Hematopoietic multipotent progenitor cell treated with erythropoietin and hydrocortisone succinate and interleukin-3 and kit ligand, for 15 days (in vitro differentiated cells): ENCODE results near the gene ARMC8.

ENCODE experiments used
- DNase-seq: peaks from one replicate; pipeline ENCODE4 v3.0.0-alpha.2; 2015; ENCODE audit warnings: low spot score

Gene ARMC8

DNA sequence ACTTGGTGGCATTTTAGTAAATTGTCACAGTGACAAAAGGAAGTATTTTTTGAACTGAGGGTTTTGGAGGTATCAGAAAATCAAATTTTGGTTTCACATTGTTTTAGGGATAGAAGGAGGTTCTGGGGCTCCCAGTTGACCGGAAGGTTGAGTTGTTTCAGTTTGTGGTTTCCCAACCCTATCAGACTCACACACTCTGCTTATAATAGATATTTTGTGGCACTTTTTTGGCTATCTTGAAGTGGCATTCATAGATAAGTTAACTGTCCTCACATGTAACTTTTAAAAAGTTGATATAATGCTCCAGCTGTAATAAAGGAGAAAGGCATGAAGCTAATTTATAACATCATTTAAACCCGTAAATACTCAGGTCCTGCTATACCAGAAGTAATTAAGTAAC lies 12.8 kb downstream of the ARMC8 start:
- DNase-seq = peak; percentile 67

DNA sequence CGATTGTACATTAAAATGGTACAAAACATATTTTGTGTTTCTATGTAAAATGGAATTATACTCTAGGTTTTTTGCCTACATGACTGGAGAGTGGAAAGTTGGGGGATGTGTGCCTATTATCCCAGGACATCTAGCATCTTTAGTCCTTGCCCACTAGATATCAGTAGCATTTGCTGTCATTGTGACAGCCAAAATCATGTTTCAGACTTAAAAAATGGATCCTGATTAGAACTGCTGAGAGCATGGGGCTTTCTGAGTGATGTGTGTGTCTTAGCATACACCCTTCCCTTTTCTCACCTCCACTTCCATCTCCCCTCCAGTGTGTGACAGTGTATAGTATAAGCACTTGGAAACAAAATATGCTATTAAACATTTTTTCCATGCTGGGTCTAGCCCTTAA lies 13.3 kb downstream of the ARMC8 start:
- peak; percentile 23 for DNase-seq

DNA sequence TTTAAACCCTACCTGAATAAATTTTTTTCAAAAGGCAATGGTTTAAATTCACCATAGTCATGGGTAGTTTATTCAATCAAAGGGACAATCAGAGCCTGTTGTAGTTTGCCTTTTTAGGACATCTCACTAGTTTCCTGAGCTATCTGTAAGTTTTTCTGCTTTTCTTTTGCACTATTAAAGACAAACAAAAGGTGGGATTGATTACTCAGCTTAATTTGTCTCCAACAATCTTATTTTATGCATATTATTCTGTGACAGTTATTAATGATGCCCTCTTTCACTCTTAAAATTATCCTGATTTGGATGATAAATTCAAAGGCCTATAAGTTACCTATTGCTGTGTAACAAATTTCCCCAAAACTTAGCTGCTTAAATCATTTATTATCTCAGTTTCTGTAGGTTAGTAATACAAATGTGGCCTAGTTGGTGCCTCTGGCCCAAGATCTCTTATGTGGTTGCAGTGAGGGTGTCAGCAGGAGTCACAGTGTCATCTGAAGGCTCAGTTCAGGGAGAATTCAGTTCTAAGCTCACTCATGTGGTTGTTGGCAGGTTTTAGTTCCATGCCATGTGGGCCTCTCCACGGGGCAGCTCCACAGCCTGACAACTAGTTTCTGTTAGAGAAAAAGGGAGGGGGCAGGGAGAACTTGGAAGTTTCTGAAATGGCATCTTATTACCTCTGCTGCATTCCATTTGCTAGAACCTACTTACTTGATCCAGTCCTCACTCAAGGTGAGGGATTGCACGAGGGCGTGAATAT lies 16.0 kb downstream of the ARMC8 start:
- DNase-seq = no peak

DNA sequence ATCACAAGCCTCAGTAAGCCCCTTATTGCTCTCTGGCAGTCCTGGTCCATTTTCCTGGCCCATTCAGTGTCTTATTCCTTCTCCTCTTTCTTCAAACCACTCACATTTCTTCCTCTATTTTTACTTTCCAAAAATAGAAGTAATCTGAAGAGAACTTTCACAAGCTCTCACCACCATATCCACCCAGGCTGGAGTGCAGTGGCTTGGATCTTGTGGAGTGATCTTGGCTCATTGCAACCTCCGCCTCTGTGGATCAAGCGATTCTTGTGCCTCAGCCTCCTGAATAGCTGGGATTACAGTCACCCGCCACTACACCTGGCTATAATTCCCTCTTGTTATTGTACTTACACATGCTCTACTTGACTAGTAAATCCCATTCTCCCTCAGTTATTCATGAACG lies 16.8 kb downstream of the ARMC8 start:
- DNase-seq = no peak

DNA sequence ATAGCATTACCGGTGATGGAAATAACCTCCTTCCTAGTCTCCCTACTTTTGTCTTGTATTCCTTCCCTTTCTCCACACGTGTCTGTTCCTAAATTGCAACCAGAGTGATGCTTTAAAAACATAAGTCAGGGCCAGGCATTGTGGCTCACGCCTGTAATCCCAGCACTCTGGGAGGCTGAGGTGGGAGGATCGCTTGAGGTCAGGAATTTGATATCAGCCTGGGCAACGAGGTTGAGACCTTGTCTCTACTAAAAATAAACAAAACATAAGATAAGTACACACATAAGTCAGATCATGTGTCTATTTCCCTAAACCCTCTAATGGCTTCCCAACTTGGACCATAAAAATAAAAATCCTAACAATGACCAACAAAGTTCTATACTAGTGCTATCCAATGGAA lies 18.4 kb downstream of the ARMC8 start:
- DNase-seq = no peak

DNA sequence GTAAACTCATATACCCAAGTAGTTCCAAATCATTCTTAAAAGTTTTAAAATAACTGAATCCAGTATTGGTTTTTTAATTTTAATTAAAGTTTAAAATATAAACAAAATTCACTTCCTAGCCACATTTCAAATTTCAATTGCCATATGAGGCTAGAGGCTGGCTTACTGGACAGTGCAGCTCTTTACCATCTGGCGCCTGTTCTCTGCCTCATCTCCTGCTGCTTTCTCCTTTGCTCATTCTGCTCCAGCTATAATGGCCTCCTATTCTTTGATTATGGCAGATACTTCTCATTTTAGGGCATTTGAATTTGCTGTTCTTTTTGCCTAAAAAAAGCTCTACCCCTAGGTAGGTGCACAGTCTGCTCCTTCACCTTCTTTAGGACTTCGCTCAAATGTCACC lies 19.1 kb downstream of the ARMC8 start:
- no peak for DNase-seq

DNA sequence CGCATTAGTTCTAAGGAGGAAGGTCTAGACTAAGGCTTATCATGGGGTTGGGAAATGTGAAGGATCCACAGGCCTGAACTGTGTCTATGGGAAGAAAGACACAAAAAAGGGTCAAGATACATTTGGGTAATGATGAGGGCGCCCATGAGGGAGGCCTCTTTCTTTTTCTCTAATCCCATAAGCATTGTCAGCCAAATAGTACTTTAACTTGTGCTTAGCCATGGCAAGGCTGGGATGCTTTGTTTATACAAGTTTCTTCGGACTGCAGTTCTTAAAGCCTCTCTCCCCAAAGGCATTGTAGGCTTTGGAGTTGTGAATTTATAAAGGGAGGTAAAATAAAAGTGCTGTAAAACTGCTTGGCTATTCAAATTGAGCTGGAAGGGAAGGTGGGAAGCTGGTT lies 23.4 kb downstream of the ARMC8 start:
- no peak for DNase-seq

DNA sequence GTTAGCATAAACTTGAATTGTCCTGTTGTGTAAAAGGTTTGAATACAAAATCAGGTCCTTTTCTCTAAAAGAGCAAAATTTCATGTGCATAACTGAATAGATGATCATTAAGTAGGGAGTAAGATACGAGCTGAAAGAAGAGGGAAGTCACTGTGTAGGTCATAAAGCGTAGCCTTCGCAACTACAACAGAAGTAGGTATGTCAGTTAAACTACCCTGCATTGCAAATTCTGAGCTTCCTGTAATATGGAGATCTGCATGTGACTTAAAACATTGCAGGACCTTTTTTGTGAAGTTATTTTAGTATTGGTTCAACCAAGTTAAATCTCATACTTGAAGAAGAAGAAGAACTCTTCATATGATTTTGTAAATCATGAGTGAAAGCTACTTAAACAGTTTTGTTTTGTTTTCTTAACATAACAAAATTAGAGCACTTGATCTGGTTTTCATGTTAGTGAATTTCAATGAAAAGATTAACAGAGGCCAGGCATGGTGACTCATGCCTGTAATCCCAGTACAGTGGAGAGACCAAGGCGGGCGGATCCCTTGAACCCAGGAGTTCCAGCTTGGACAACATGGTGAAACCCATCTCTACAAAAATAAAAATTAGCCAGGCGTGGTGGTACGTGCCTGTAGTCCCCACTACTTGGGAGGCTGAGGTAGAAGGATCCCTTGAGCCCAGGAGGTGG lies 26.4 kb downstream of the ARMC8 start:
- DNase-seq = no peak

DNA sequence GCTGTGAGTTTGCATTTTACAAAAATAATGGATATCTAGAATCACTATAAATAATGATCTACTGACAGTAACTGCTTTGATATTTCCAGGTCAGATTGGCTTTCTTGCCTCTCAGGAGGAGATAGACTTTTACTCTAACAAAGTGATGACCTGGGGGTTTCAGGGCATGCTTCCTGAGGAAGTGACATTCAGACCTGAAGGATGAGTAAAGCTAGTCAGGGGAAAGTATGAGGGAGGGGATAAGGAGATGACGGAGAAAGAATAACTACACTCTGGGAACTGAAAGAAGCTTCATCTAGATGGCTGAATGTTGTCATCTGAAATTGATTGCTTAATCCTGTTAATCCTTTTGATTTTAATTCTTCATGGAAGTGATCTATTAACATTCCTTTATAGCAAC lies 32.2 kb downstream of the ARMC8 start:
- no peak for DNase-seq

DNA sequence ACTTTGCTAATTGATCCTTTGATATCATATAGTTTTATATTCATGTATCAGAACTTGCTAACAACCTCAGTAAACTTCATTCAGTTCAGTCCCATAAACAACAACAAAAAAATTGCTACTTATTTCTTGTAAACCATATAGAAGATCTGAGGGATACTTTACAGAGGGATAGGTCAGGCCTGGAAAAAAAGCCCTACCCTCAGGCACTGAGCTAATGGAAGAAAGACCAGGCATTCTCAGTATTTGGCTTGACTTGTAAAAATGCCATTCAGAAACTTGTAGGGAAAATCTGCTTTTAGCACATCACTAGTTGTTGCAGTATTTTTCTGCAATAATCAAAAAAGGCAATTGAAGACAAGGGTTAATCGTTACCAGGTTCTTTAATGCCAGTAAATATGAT lies 33.1 kb downstream of the ARMC8 start:
- no peak for DNase-seq

DNA sequence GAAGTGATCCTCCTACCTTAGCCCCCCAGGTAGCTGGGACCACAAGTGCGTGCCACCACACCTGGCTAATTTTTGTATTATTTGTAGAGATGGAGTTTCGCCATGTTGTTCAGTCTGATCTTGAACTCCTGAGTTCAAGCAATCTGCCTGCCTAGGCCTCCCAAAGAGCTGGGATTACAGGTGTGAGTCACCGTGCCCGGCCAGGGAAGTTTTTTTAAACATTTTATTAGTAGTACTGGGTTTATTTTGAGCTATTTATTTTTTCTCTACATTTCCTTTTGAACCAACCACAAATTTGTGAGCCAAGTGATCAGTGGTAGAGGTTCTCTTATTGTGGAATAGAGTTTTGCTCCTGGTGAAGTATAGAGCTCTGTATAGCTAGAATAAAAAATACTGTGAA lies 33.7 kb downstream of the ARMC8 start:
- no peak for DNase-seq

DNA sequence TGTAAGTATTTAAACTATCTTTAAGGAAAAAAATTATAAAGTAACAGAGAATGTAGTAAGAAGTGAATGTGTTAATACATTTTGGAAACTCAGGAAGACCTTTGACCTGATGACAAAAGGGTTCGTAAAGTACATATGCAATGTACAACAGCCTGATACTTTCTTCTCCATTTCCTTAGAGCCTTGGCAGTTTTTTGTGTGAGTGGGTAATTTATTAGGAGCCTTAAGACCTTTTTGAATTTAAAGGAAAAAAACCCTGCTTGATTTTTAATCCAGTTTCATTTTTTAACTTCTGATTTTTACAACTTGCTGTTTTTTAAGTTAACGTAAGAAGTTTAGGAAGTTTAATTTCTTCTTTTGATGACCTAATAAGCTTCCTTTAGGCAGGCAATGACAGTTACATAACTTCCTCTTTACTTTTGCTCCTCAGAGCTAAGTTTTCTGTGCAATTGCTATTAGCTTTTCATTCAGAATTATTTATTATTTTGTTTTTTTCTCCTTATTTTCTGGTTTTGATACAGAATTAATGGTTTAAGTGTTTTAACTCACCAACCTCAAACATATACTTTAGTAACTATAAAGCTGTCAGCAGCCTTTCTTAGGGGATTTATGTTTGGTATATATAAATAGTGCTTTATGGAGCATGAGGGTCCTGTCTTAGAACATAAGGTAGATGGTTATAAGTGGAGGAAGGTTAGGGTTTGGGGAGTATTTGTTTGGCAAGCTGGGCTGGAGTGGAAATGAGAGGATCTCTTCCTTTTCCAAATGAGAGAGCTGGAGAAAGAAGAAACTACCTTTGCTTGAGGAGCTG lies 35.2 kb downstream of the ARMC8 start:
- DNase-seq = no peak

DNA sequence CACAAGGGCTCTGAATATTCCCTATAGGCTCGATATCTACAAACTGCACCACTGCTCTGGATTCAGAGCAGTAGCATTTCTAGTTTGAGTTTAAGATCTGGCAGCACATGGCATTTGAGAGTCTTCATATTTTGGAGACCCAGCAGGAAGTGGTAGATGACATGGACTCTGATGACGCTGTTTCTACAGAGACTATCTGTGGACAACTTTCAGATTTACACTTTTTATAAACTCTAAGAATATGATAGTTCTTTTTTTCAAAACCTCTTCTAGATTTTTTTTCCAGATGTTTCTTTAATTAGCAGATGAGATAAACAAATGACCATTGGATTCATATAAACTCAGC lies 35.8 kb downstream of the ARMC8 start:
- DNase-seq = no peak

DNA sequence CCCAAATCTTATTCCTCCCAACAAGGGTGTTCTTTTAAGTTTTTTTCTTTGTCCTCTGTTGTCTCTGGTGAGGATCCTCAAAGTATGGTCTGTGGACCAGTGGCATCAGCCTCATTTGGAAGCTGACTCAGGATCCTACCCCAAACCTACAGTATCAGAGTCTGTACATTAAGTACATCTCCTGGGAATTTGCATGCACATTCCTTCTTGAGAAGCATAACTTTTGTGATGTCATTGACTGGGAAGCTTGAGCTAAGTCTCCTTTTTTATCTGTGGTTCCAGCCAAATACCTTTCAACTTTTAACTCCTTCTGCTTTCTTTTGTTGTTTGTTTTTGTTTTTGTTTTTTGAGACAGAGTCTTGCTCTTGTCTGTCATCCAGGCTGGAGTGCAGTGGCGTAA lies 40.5 kb downstream of the ARMC8 start:
- no peak for DNase-seq

DNA sequence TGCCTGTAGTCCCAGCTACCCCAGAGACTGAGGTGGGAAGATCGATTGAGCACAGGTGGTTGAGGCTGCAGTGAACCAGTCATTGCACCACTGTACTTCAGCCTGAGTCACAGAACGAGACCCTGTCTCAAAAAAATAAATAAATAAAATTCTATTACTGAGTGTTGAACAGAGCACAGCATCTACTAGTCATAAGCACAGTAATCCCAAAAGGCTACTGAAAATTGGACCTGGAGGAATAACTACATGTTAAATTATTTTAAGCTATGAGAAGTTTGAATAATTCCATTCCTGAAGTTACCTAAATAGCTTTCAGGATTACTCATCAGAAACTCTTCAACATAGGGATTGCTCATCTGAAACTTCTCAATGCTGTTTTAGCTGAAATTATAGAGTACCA lies 43.4 kb downstream of the ARMC8 start:
- no peak for DNase-seq

DNA sequence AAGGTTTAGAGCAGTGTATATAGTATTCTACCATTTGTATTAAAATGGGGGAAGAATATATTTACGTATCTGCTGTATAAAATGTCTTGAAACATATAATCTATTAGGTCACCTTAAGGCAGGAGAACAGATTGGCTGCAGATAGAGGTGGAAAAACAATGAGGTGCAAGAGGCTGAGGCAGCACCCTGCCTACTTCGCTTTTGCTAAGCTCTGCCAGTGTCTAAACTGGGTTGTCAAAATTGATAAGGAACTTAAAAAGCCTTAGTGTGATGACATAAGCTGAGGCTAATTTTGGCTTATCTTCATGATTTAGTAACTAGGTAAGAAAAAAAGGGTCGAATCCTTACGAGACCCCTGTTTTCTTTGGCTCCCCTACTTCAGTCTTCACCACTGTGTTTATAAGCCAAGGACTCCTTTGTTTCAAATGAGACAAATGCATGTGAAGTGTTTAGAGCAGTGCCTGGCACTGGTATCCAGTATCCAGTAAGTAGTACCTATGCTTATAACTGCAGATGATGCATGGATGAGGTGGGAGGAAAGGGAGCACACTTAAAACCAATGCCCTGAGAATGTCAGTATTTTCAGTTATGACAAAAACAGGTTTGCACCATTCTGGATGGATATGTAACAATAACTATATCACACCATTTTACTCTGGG lies 45.7 kb downstream of the ARMC8 start:
- DNase-seq = no peak

DNA sequence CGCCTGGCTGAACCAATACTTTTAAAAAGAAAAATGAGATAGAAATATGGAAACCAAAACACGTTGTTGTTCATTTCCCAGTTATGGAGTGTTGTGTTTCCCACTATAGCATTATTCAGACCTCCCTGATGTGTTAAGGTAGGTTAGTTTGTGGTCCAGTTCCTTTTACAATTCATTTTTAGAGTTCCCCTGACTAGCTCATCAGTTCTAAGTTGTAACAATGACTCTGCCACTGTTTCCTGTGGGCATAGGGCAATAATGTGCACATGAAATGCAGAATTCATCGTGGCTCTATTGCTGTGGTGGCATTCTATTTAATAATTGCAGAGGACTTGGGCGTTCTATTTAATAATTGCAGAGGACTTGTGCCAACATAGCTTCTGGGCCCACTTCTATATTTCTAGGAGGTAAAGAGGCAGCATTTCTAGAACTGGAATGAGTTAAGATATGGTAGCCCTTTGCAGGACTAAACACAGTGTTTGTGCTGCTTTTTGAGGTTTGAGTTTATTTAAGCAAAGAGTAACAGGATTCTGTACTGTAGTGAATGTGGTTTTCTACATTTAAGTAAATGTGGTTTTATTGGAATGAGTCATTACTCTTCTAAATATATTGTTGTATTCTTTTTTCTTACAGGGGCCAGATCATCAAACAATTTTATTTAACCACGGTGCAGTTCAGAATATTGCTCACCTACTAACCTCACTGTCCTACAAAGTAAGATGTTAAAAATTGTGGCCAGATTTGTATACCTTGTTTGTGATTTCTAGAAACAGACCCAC lies 47.5 kb downstream of the ARMC8 start:
- no peak for DNase-seq

DNA sequence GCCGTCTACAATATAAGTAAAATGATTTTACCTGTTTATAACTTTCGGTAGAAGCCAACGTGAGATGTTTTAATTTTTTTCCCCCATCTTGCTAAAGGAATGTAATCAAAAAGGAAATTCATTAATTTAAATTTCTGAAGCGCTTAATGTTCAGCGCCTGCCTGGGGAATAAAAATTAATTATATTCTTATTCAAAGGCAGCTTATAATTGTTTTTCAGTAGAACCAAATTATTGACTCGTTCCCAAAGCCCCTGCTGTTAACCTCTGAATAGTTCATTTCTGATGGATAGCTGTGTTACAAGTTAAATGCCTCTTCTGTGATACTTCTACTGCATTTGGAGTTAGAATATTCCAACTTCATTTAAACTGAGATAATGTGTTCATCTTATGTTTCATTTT lies 51.6 kb downstream of the ARMC8 start:
- DNase-seq = no peak

DNA sequence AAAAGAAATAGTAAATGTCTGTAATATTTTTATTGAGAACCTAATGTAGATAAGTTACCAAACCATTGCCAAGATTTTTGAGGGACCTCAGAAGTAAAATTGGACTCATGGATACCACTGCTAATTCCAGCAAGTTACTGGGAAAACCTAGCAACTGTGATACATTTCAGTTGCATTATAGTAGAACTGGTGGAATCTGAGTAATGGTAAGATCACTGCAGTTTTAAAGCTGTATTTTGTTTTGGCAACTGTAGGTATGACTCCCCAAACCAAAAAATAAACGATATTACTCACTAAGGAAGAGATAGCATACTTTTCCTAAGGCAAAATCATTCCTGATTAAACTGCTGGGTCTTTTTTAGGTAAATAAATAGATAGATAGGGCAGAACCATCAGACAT lies 54.0 kb downstream of the ARMC8 start:
- no peak for DNase-seq

DNA sequence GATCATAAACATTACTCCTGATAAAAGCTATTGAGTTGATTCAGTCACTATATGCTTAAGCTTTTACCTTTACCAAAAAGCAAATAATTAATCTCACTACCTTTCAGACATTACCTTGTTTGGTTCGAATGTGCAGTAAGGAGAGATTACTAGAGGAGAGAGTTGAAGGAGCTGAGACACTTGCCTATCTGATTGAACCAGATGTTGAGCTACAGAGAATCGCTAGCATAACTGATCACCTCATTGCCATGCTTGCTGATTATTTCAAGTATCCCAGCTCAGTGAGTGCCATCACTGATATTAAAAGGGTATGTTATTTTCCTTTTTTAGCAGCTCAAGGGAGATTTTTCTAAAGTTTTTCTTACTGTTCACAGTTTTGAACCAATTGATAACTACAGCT lies 54.6 kb downstream of the ARMC8 start:
- DNase-seq = peak; percentile 31

DNA sequence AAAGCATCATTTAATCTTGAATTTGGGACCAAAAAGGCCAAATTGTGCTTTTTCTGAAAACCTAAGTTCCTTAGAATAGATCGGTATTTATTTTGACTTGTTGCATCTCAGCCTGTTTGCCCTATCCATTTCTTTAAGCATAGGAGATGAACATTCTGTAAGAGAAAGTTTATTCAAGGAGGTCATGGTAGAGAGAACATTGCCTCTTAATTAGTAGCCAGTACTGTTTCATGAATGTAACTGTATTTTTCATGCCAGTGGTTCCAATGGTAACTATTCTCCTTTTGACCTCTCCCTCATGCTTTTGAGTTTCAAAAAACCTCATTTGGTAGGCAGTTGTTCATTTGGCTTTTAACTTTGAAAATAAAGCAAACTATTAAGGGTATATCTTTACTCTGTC lies 55.4 kb downstream of the ARMC8 start:
- no peak for DNase-seq

DNA sequence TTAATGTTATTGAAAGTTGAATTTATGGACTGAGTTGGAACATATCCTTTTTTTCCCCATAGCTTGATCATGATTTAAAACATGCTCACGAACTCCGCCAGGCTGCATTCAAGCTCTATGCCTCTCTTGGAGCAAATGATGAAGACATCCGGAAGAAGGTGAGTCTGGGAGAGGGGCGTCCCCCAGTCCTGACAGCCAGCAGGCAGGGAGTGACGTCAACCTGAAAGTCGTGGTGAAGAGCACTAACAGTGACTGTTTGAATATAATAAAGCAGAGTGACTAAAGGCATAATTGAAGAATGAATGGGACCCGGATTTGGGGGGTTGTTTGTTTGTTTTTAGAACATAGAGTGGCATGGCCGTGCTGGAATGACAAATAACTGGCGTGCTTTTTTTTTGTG lies 57.9 kb downstream of the ARMC8 start:
- DNase-seq = no peak
